Astrocyte (in vitro differentiated cells and primary cell): ENCODE results near the gene NRG3. TPM values are rescaled to one million over a fixed set of nuclear protein-coding genes. Genes with fewer than 3 reads are reported as not detected.

Source experiments
- DNase-seq: peaks from one replicate; pipeline ENCODE4 v3.0.0-alpha.2; 2010; ENCODE audit warnings: low read depth
- FAIRE-seq: peaks from 2 replicates; lab custom pipeline; 2011; peaks lifted over from hg19 to GRCh38; lab: Jason Lieb, UNC
- H2AFZ ChIP-seq: 2 replicates; pipeline ENCODE4 v1.6.0; 2012; ENCODE audit warnings: low read depth, low read length, inconsistent platforms
- H3K27ac ChIP-seq: 2 replicates; pipeline ENCODE4 v1.5.1; 2011; ENCODE audit warnings: low read depth, low read length, inconsistent platforms
- H3K27me3 ChIP-seq: 2 replicates; pipeline ENCODE4 v1.6.0; 2011; ENCODE audit warnings: low read length, inconsistent platforms; ENCODE audit not compliant: insufficient read depth
- H3K36me3 ChIP-seq: 2 replicates; pipeline ENCODE4 v1.5.1; 2011; ENCODE audit warnings: low read length, inconsistent platforms; ENCODE audit not compliant: insufficient read depth
- H3K4me1 ChIP-seq: 2 replicates; pipeline ENCODE4 v1.5.1; 2011; ENCODE audit warnings: low read length, inconsistent platforms; ENCODE audit not compliant: insufficient read depth
- H3K4me2 ChIP-seq: 2 replicates; pipeline ENCODE4 v1.6.0; 2012; ENCODE audit warnings: low read length, inconsistent platforms
- H3K4me3 ChIP-seq: 2 replicates; pipeline ENCODE4 v1.5.1; 2011; ENCODE audit warnings: low read depth, mild to moderate bottlenecking, low read length, inconsistent platforms; ENCODE audit not compliant: insufficient read depth
- H3K79me2 ChIP-seq: 2 replicates; pipeline ENCODE4 v1.6.0; 2012; ENCODE audit warnings: mild to moderate bottlenecking, low read length, inconsistent platforms; ENCODE audit not compliant: insufficient read depth
- H3K9ac ChIP-seq: 2 replicates; pipeline ENCODE4 v1.6.0; 2012; ENCODE audit warnings: mild to moderate bottlenecking, low read length, inconsistent platforms
- H3K9me3 ChIP-seq: 2 replicates; pipeline ENCODE4 v1.5.1; 2012; ENCODE audit warnings: low read depth, mild to moderate bottlenecking, low read length, inconsistent platforms; ENCODE audit not compliant: insufficient read depth
- H4K20me1 ChIP-seq: 2 replicates; pipeline ENCODE4 v1.6.0; 2012; ENCODE audit warnings: low read length, inconsistent platforms; ENCODE audit not compliant: insufficient read depth
- H3K27ac Mint-ChIP-seq: one replicate; pipeline ENCODE4 v1.8.0; 2021; ENCODE audit warnings: mild to moderate bottlenecking, mixed read lengths; ENCODE audit not compliant: unreplicated experiment
- H3K27me3 Mint-ChIP-seq: one replicate; pipeline ENCODE4 v1.8.0; 2021; ENCODE audit warnings: low read depth, mixed read lengths; ENCODE audit not compliant: unreplicated experiment
- H3K36me3 Mint-ChIP-seq: one replicate; pipeline ENCODE4 v1.8.0; 2021; ENCODE audit warnings: low read depth, mixed read lengths; ENCODE audit not compliant: unreplicated experiment
- H3K4me1 Mint-ChIP-seq: one replicate; pipeline ENCODE4 v1.8.0; 2021; ENCODE audit warnings: low read depth, mixed read lengths; ENCODE audit not compliant: unreplicated experiment
- H3K4me3 Mint-ChIP-seq: one replicate; pipeline ENCODE4 v1.8.0; 2021; ENCODE audit warnings: mild to moderate bottlenecking, moderate library complexity, mixed read lengths; ENCODE audit not compliant: unreplicated experiment
- H3K9me3 Mint-ChIP-seq: one replicate; pipeline ENCODE4 v1.8.0; 2021; ENCODE audit warnings: mild to moderate bottlenecking, mixed read lengths; ENCODE audit not compliant: unreplicated experiment
- EZH2 ChIP-seq: IDR thresholded peaks from 2 replicates; pipeline ENCODE4 v1.6.1; 2012; ENCODE audit warnings: mild to moderate bottlenecking, low read length, inconsistent platforms; ENCODE audit not compliant: insufficient read depth
- total RNA-seq: library from RNA; stranded (reverse); gene quantifications from 2 replicates; pipeline ENCODE4 v1.2.1, GENCODE V29; 2021
- TF ChIP-seq, protein P1 (sequence below): IDR thresholded peaks from 2 replicates; pipeline ENCODE4 v1.5.1; 2011; ENCODE audit warnings: low read depth, mild to moderate bottlenecking, inconsistent platforms, low read length, moderate library complexity; ENCODE audit not compliant: insufficient read depth

Gene NRG3
- total RNA-seq, 1 donor from 2014 or later, result 2.1 TPM

- H2AFZ ChIP-seq, result no peak overlapping the region
- H3K27me3 ChIP-seq, result no peaks in the 10 kb centered on the region
- peaks cover 9% of the 10 kb centered on the region for H3K4me1 Mint-ChIP-seq
- no peak overlapping the region for H3K27ac Mint-ChIP-seq
- H3K36me3 Mint-ChIP-seq, result no peaks in the 10 kb centered on the region
- H4K20me1 ChIP-seq, result no peaks in the 10 kb centered on the region
- no peaks in the 10 kb centered on the region for H3K36me3 ChIP-seq
- DNase-seq, result no peak
- H3K4me2 ChIP-seq, result no peak overlapping the region
- H3K27me3 Mint-ChIP-seq, result no peaks in the 10 kb centered on the region
- H3K4me3 Mint-ChIP-seq, result no peak overlapping the region
- H3K9me3 ChIP-seq, result no peaks in the 10 kb centered on the region
- H3K9me3 Mint-ChIP-seq, result no peaks in the 10 kb centered on the region
- no peaks in the 10 kb centered on the region for H3K79me2 ChIP-seq
- TF ChIP-seq EZH2, result no peak
- TF ChIP-seq, protein P1, sequence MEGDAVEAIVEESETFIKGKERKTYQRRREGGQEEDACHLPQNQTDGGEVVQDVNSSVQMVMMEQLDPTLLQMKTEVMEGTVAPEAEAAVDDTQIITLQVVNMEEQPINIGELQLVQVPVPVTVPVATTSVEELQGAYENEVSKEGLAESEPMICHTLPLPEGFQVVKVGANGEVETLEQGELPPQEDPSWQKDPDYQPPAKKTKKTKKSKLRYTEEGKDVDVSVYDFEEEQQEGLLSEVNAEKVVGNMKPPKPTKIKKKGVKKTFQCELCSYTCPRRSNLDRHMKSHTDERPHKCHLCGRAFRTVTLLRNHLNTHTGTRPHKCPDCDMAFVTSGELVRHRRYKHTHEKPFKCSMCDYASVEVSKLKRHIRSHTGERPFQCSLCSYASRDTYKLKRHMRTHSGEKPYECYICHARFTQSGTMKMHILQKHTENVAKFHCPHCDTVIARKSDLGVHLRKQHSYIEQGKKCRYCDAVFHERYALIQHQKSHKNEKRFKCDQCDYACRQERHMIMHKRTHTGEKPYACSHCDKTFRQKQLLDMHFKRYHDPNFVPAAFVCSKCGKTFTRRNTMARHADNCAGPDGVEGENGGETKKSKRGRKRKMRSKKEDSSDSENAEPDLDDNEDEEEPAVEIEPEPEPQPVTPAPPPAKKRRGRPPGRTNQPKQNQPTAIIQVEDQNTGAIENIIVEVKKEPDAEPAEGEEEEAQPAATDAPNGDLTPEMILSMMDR, result no peak
- no peak overlapping the region for H3K27ac ChIP-seq
- no peak for FAIRE-seq
- no peak overlapping the region for H3K4me3 ChIP-seq
- H3K9ac ChIP-seq, result no peak overlapping the region
- no peaks in the 10 kb centered on the region for H3K4me1 ChIP-seq
Observed at GRCh38 chr10:82918022-82918421, 1043.0 kb downstream of the NRG3 start.

GRCh38 chr10:82922046-82922445 lies 1047.1 kb downstream of the NRG3 start:
- Histone ChIP-seq H3K27me3 (no peaks in the 10 kb centered on the region), H3K9ac (no peak overlapping the region), H3K9me3 (no peaks in the 10 kb centered on the region), H4K20me1 (no peaks in the 10 kb centered on the region), H3K36me3 (no peaks in the 10 kb centered on the region), H3K4me2 (no peak overlapping the region), H2AFZ (no peak overlapping the region), H3K4me1 (no peaks in the 10 kb centered on the region), H3K4me3 (no peak overlapping the region), H3K79me2 (no peaks in the 10 kb centered on the region), H3K27ac (no peak overlapping the region)
- FAIRE-seq, result no peak
- no peaks in the 10 kb centered on the region for H3K36me3 Mint-ChIP-seq
- no peaks in the 10 kb centered on the region for H3K27me3 Mint-ChIP-seq
- H3K4me1 Mint-ChIP-seq, result peaks cover 29% of the 10 kb centered on the region
- DNase-seq, result no peak
- H3K27ac Mint-ChIP-seq, result no peak overlapping the region
- no peaks in the 10 kb centered on the region for H3K9me3 Mint-ChIP-seq
- no peak for TF ChIP-seq EZH2
- TF ChIP-seq, protein P1, result no peak
- no peak overlapping the region for H3K4me3 Mint-ChIP-seq

GRCh38 chr10:82922755-82923154 lies 1047.8 kb downstream of the NRG3 start:
- Histone ChIP-seq H2AFZ (no peak overlapping the region), H3K27ac (no peak overlapping the region), H3K4me2 (no peak overlapping the region), H3K4me1 (no peaks in the 10 kb centered on the region), H4K20me1 (no peaks in the 10 kb centered on the region), H3K9me3 (no peaks in the 10 kb centered on the region), H3K9ac (no peak overlapping the region), H3K36me3 (no peaks in the 10 kb centered on the region), H3K27me3 (no peaks in the 10 kb centered on the region), H3K79me2 (no peaks in the 10 kb centered on the region), H3K4me3 (no peak overlapping the region)
- DNase-seq, result no peak
- FAIRE-seq, result no peak
- no peak overlapping the region for H3K4me3 Mint-ChIP-seq
- H3K4me1 Mint-ChIP-seq, result peaks cover 29% of the 10 kb centered on the region
- no peak for TF ChIP-seq EZH2
- TF ChIP-seq, protein P1, result no peak
- no peaks in the 10 kb centered on the region for H3K9me3 Mint-ChIP-seq
- H3K27ac Mint-ChIP-seq, result peak overlapping the region; percentile 4
- H3K36me3 Mint-ChIP-seq, result no peaks in the 10 kb centered on the region
- H3K27me3 Mint-ChIP-seq, result no peaks in the 10 kb centered on the region
